Testis (tissue), 3 donors: ENCODE results near the gene MAP3K1. TPM values are rescaled to one million over a fixed set of nuclear protein-coding genes. Genes with fewer than 3 reads are reported as not detected.

ENCODE experiments used
- DNase-seq: peaks from one replicate; pipeline ENCODE4 v3.0.0-alpha.2; 2019
- H3K27ac ChIP-seq, 2 donors: fragments of 200-600 bp; sonication (generic); one replicate each; pipeline ENCODE4 v1.5.1; 2019
- H3K27me3 ChIP-seq: fragments of 200-600 bp; sonication (generic); one replicate; pipeline ENCODE4 v1.5.1; 2019
- H3K36me3 ChIP-seq: fragments of 200-600 bp; sonication (generic); one replicate; pipeline ENCODE4 v1.5.1; 2017; ENCODE audit warnings: low read depth; ENCODE audit errors: missing control alignments
- H3K4me1 ChIP-seq: fragments of 200-600 bp; sonication (generic); one replicate; pipeline ENCODE4 v1.5.1; 2019
- H3K4me3 ChIP-seq, 2 donors: fragments of 200-600 bp; sonication (generic); one replicate each; pipeline ENCODE4 v1.5.1; 2017 to 2019
- H3K9me3 ChIP-seq: fragments of 200-600 bp; sonication (generic); one replicate; pipeline ENCODE4 v1.5.1; 2017
- CTCF ChIP-seq, 3 experiments: fragments of 450-650 bp in 2 of 3; fragments of 200-600 bp in 1 of 3; sonication (generic) in 1 of 3; IDR thresholded peaks; one replicate each; pipeline ENCODE4 v1.5.1; 2016 to 2019; ENCODE audit warnings: antibody characterized with exemption in 3 of 3, mild to moderate bottlenecking in 2 of 3, moderate library complexity in 1 of 3
- POLR2A ChIP-seq: fragments of 450-650 bp; IDR thresholded peaks from one replicate; pipeline ENCODE4 v1.6.1; 2017; ENCODE audit warnings: antibody characterized with exemption, mild to moderate bottlenecking, moderate library complexity
- WGBS, 2 donors: methylation state at CpG; one replicate each; pipeline ENCODE4 v1.1.5; 2018; 5-methylcytosine and 5-hydroxymethylcytosine counted together
- intact Hi-C: fragments of 100-400 bp; cut with DNase I; formaldehyde crosslinking; loops from one replicate; pipeline ENCODE4 v1.15.1; 2023; ENCODE audit warnings: low total_unique reads
- polyA plus RNA-seq: library from polyadenylated mRNA; stranded (reverse); fragments of 350-450 nt; fragmentation: Illumina TruSeq; extraction: RNeasy Lipid Tissue Mini Kit (QIAGEN cat#74804); gene quantifications from one replicate; pipeline ENCODE4 v1.2.3, GENCODE V29; 2014; ENCODE audit warnings: low read depth, low replicate concordance; ENCODE audit not compliant: insufficient read depth
- total RNA-seq, 2 donors: library from RNA; depleted of rRNA; stranded (reverse); fragments of >200 nt; gene quantifications; one replicate each; pipeline ENCODE4 v1.2.3, GENCODE V29; 2016

The MAP3K1 gene
- total and polyA plus RNA-seq, 3 donors from 2014 or later, result 20.4 to 52.0 (median 42.5) TPM

GRCh38 chr5:56910210-56910965 is 95.0 kb downstream of the MAP3K1 start:
- no peaks in the 10 kb centered on the region for H3K36me3 ChIP-seq
- H3K4me3 ChIP-seq, result peak overlapping the region; percentile 73 to 74
- peak; percentile 62 for DNase-seq
- intact Hi-C loops, result no loop called here
- WGBS, 2 donors, result 1% methylated on average over 29 of the region's 29 CpGs
- peaks cover 6% of the 10 kb centered on the region for H3K4me1 ChIP-seq
- H3K9me3 ChIP-seq, result no peaks in the 10 kb centered on the region
- TF ChIP-seq POLR2A (no peak), CTCF (IDR thresholded peaks at IDR 0.05) (no peak)
- peak overlapping the region; percentile 94 to 96 for H3K27ac ChIP-seq
- no peaks in the 10 kb centered on the region for H3K27me3 ChIP-seq

DNA sequence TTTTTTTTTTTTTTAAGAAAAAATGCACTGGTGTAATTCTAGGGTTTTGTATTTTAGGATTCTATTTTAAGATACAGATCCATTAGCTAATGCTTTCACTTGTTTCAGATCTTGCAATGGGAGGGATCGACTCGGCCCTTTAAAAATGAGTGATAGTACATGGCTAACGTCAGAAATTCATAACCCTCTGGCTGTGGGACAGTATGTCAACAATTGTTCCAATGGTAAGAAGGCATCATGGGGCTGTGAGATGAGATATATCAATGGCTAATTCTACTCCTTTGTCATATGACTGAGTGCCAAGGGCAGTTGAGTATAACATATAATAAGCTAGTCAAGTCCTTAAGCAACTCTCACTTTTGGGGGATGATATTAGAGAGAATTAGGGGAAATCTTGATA is 98.4 kb downstream of the MAP3K1 start:
- Histone ChIP-seq H3K36me3 (no peaks in the 10 kb centered on the region), H3K4me3 (no peak overlapping the region), H3K9me3 (no peaks in the 10 kb centered on the region), H3K4me1 (peaks cover 6% of the 10 kb centered on the region), H3K27ac (no peak overlapping the region), H3K27me3 (no peaks in the 10 kb centered on the region)
- DNase-seq, result no peak
- WGBS, 2 donors, result 88 to 91% methylated on average over 3 of the region's 3 CpGs
- intact Hi-C loops, result no loop called here
- TF ChIP-seq POLR2A, result no peak
- TF ChIP-seq CTCF (IDR thresholded peaks at IDR 0.05), result no peak

DNA sequence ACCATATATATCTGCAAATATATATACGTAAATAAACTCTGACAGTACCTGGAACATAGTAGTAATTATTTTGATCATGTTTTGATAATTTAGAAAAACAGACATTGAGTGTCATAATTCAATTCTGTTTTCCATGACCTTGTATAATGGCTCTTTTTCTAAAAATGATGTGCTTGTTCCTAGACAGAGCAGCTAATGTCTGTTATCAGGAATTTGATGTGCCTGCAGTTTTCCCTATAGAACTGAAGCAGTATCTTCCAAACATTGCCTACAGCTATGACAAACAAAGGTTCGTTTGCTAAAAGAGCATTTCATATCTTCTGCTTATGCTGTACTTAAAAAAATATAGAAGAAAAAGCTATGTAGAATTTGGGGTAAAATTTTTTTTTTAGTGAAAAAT is 99.3 kb downstream of the MAP3K1 start:
- DNase-seq, result no peak
- intact Hi-C loops, result no loop called here
- Histone ChIP-seq H3K4me1 (peaks cover 6% of the 10 kb centered on the region), H3K4me3 (no peak overlapping the region), H3K27ac (no peak overlapping the region), H3K36me3 (no peaks in the 10 kb centered on the region), H3K9me3 (no peaks in the 10 kb centered on the region), H3K27me3 (no peaks in the 10 kb centered on the region)
- WGBS, 2 donors, result 84 to 85% methylated on average over 2 of the region's 2 CpGs
- TF ChIP-seq POLR2A (no peak), CTCF (IDR thresholded peaks at IDR 0.05) (no peak)

DNA sequence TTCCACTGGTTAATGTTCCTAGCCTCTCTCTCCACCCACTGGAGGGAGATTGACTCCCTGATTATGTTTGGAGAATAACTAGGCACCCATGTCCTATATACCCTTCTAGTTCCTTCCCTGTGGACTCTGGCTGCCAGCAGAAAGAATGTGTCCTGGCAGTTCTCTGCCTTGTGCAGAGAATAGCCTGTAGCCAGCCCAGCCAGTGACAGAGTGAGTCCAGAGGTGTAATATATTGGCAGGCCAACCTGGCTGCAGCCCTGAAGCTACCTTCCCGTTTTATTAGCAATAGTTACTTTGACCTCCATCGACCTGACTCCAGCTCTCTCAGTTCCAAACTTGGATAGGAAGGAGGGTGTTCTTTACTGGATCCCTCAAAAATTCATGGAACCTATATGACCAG is 102.2 kb downstream of the MAP3K1 start:
- WGBS, 2 donors, result 59 to 74% methylated on average over 2 of the region's 2 CpGs
- H3K4me1 ChIP-seq, result no peaks in the 10 kb centered on the region
- H3K36me3 ChIP-seq, result no peaks in the 10 kb centered on the region
- intact Hi-C loops, result no loop called here
- H3K9me3 ChIP-seq, result no peaks in the 10 kb centered on the region
- no peak overlapping the region for H3K4me3 ChIP-seq
- no peak overlapping the region for H3K27ac ChIP-seq
- H3K27me3 ChIP-seq, result no peaks in the 10 kb centered on the region
- TF ChIP-seq CTCF (IDR thresholded peaks at IDR 0.05) (no peak), POLR2A (no peak)
- no peak for DNase-seq

- DNase-seq, result no peak
- Histone ChIP-seq H3K9me3 (no peaks in the 10 kb centered on the region), H3K36me3 (no peaks in the 10 kb centered on the region), H3K27ac (no peak overlapping the region), H3K27me3 (no peaks in the 10 kb centered on the region), H3K4me3 (no peak overlapping the region), H3K4me1 (no peaks in the 10 kb centered on the region)
- TF ChIP-seq POLR2A (no peak), CTCF (IDR thresholded peaks at IDR 0.05) (no peak)
- 67 to 74% methylated on average over 2 of the region's 2 CpGs for WGBS, 2 donors
- intact Hi-C loops, result no loop called here
These were observed 102.7 kb downstream of the MAP3K1 start for GRCh38 chr5:56918054-56918453.
